DOHH2 (cell line): ENCODE results near the gene SLC2A6.

ENCODE experiments used
- H3F3A ChIP-seq: fragments of 200-600 bp; sonication (generic), shearing (Covaris generic); 2 replicates; pipeline ENCODE4 v1.6.0; 2016; ENCODE audit warnings: antibody characterized with exemption, mild to moderate bottlenecking; ENCODE audit not compliant: control insufficient read depth, insufficient read depth
- H3K27ac ChIP-seq: fragments of 200-600 bp; sonication (generic); 2 replicates; pipeline ENCODE4 v1.5.1; 2014; ENCODE audit warnings: low read depth, mild to moderate bottlenecking, low read length, moderate library complexity
- H3K27me3 ChIP-seq: fragments of 200-600 bp; sonication (generic); 2 replicates; pipeline ENCODE4 v1.6.1; 2014; ENCODE audit warnings: mild to moderate bottlenecking, low read length, mixed read lengths; ENCODE audit not compliant: control insufficient read depth
- H3K36me3 ChIP-seq: fragments of 200-600 bp; sonication (generic); 2 replicates; pipeline ENCODE4 v1.6.1; 2014; ENCODE audit warnings: mild to moderate bottlenecking, low read length, moderate library complexity, mixed read lengths; ENCODE audit not compliant: control insufficient read depth
- H3K4me1 ChIP-seq: fragments of 200-600 bp; sonication (generic); 2 replicates; pipeline ENCODE4 v1.6.1; 2014; ENCODE audit warnings: mild to moderate bottlenecking, low read length, mixed read lengths; ENCODE audit not compliant: control insufficient read depth
- H3K4me2 ChIP-seq: fragments of 200-600 bp; sonication (generic); 2 replicates; pipeline ENCODE4 v1.6.0; 2014; ENCODE audit warnings: mild to moderate bottlenecking, low read length, moderate library complexity
- H3K4me3 ChIP-seq: fragments of 200-600 bp; sonication (generic); 2 replicates; pipeline ENCODE4 v1.5.1; 2014; ENCODE audit warnings: mild to moderate bottlenecking, low read length, mixed read lengths
- H3K79me2 ChIP-seq: fragments of 200-600 bp; sonication (generic); 2 replicates; pipeline ENCODE4 v1.6.1; 2014; ENCODE audit warnings: mild to moderate bottlenecking, low read length, mixed read lengths; ENCODE audit not compliant: control insufficient read depth
- H3K9me2 ChIP-seq: fragments of 200-600 bp; sonication (generic); replicated peaks from 2 replicates; pipeline ENCODE4 v1.6.1; 2014; ENCODE audit warnings: mild to moderate bottlenecking, low read length, mixed read lengths; ENCODE audit not compliant: control insufficient read depth
- H3K9me3 ChIP-seq: fragments of 200-600 bp; sonication (generic); 2 replicates; pipeline ENCODE4 v1.6.1; 2014; ENCODE audit warnings: antibody characterized with exemption, low read length, mixed read lengths; ENCODE audit not compliant: control insufficient read depth, insufficient read depth
- H4K20me1 ChIP-seq: fragments of 200-600 bp; sonication (generic); 2 replicates; pipeline ENCODE4 v1.6.0; 2014; ENCODE audit warnings: low read depth, mild to moderate bottlenecking, antibody characterized with exemption, low read length, moderate library complexity; ENCODE audit not compliant: control insufficient read depth, insufficient read depth
- CTCF ChIP-seq: fragments of 200-600 bp; sonication (generic); IDR thresholded peaks from one replicate; pipeline ENCODE4 v1.5.1; 2014; ENCODE audit warnings: antibody characterized with exemption, mild to moderate bottlenecking, low read depth, low read length; ENCODE audit not compliant: poor library complexity, severe bottlenecking
- EZH2phosphoT487 ChIP-seq: fragments of 200-600 bp; sonication (generic); IDR thresholded peaks from 2 replicates; pipeline ENCODE4 v1.6.1; 2017; ENCODE audit warnings: borderline replicate concordance, mild to moderate bottlenecking, antibody characterized with exemption, low read length, moderate library complexity, mixed read lengths

Gene SLC2A6

GRCh38 chr9:133475292-133476012 is 3.4 kb downstream of the SLC2A6 start:
- H3K9me3 ChIP-seq: no peaks in the 10 kb centered on the region

GRCh38 chr9:133474853-133475252 is 4.0 kb downstream of the SLC2A6 start:
- Histone ChIP-seq H3F3A (peaks cover 5% of the 10 kb centered on the region; the same call in 1 of the 2 replicates), H3K27me3 (no peaks in the 10 kb centered on the region), H3K79me2 (peaks cover 31% of the 10 kb centered on the region), H3K4me1 (peaks cover 24% of the 10 kb centered on the region), H3K36me3 (peaks cover 71% of the 10 kb centered on the region), H3K4me3 (no peak overlapping the region), H4K20me1 (peaks cover 18% of the 10 kb centered on the region; the same call in 1 of the 2 replicates), H3K27ac (no peak overlapping the region), H3K4me2 (no peak overlapping the region), H3K9me2 (no peaks in the 10 kb centered on the region), H3K9me3 (no peaks in the 10 kb centered on the region)
- TF ChIP-seq EZH2phosphoT487: no peak
- no peak for TF ChIP-seq CTCF

More at GRCh38 chr9:133475292-133476012, 3.4 kb downstream of the SLC2A6 start:
- H3F3A ChIP-seq: peaks cover 8% of the 10 kb centered on the region; the same call in 1 of the 2 replicates
- peaks cover 71% of the 10 kb centered on the region for H3K36me3 ChIP-seq
- H3K9me2 ChIP-seq: no peaks in the 10 kb centered on the region
- H3K4me3 ChIP-seq: no peak overlapping the region
- H3K4me1 ChIP-seq: peaks cover 26% of the 10 kb centered on the region
- TF ChIP-seq EZH2phosphoT487: no peak
- no peak for TF ChIP-seq CTCF
- no peak overlapping the region for H3K27ac ChIP-seq
- H3K4me2 ChIP-seq: no peak overlapping the region
- peaks cover 14% of the 10 kb centered on the region; the same call in 1 of the 2 replicates for H4K20me1 ChIP-seq
- H3K27me3 ChIP-seq: no peaks in the 10 kb centered on the region
- H3K79me2 ChIP-seq: peaks cover 31% of the 10 kb centered on the region

- H3K4me2 ChIP-seq: no peak overlapping the region
- H3K4me1 ChIP-seq: peaks cover 17% of the 10 kb centered on the region
- H3K9me3 ChIP-seq: no peaks in the 10 kb centered on the region
- no peak overlapping the region for H3K27ac ChIP-seq
- no peak overlapping the region for H3K4me3 ChIP-seq
- no peaks in the 10 kb centered on the region for H3K27me3 ChIP-seq
- 0 out of 2 replicates have a peak, but pooled peaks cover 4% of the 10 kb centered on the region for H3F3A ChIP-seq
- peaks cover 18% of the 10 kb centered on the region; the same call in 1 of the 2 replicates for H4K20me1 ChIP-seq
- TF ChIP-seq EZH2phosphoT487 (no peak), CTCF (no peak)
- H3K79me2 ChIP-seq: peaks cover 31% of the 10 kb centered on the region
- H3K9me2 ChIP-seq: no peaks in the 10 kb centered on the region
- H3K36me3 ChIP-seq: peaks cover 71% of the 10 kb centered on the region
Measured at GRCh38 chr9:133474215-133474614, 4.7 kb downstream of the SLC2A6 start.
